ENCODE data around the gene GNL3L.

Gene GNL3L

DNA sequence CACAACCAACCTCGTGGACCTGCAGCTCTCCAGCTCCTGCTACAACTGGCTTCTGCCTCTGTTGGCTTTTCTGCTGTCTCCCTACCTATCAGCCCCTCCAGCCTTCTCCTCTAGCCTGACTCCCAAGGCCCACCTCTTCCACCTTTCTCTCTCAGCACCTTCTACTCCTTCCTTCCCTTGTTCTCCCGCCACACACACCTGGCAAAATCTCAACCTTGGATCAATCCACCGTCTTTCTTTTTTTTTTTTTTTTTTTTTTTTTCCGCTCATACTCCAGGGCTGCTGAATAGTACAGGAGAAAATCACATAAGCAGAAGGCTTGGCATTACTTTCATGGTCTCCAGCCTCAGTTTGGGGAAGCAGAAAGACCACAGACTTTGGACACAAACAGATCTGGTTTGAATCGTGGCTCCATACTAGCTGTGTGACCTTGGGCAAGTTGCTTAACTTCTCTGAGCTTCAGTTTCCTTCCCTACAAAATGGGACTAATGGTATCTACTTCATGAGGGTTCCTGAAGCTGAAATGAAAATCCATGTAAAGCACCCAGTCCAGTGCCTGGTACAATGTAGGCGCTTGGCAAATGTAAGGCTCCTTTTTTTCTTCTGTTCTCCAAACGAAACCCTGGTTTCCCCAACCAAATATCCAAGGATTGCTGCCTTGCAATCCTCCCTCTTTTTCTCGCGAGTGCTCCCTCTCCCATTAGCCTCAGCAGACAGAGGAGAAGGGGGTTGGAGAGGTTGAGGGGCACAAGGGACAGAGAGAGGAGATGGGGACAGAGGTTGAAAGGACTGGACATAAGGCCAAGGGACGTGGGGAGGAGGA lies 35.6 kb upstream of the GNL3L start:
- no peak for DNase-seq
- Histone ChIP-seq H3K4me1 (no peaks in the 10 kb centered on the region), H3K36me3 (no peaks in the 10 kb centered on the region), H3K27me3 (no peaks in the 10 kb centered on the region), H3K4me3 (ENCODE audit: low read depth, low read length) (peak overlapping the region; percentile 64), H3K9me3 (no peaks in the 10 kb centered on the region)
- TF ChIP-seq, protein P1, sequence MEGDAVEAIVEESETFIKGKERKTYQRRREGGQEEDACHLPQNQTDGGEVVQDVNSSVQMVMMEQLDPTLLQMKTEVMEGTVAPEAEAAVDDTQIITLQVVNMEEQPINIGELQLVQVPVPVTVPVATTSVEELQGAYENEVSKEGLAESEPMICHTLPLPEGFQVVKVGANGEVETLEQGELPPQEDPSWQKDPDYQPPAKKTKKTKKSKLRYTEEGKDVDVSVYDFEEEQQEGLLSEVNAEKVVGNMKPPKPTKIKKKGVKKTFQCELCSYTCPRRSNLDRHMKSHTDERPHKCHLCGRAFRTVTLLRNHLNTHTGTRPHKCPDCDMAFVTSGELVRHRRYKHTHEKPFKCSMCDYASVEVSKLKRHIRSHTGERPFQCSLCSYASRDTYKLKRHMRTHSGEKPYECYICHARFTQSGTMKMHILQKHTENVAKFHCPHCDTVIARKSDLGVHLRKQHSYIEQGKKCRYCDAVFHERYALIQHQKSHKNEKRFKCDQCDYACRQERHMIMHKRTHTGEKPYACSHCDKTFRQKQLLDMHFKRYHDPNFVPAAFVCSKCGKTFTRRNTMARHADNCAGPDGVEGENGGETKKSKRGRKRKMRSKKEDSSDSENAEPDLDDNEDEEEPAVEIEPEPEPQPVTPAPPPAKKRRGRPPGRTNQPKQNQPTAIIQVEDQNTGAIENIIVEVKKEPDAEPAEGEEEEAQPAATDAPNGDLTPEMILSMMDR (IDR thresholded peaks at IDR 0.05; ENCODE audit: low read depth, low read length): no peak

DNA sequence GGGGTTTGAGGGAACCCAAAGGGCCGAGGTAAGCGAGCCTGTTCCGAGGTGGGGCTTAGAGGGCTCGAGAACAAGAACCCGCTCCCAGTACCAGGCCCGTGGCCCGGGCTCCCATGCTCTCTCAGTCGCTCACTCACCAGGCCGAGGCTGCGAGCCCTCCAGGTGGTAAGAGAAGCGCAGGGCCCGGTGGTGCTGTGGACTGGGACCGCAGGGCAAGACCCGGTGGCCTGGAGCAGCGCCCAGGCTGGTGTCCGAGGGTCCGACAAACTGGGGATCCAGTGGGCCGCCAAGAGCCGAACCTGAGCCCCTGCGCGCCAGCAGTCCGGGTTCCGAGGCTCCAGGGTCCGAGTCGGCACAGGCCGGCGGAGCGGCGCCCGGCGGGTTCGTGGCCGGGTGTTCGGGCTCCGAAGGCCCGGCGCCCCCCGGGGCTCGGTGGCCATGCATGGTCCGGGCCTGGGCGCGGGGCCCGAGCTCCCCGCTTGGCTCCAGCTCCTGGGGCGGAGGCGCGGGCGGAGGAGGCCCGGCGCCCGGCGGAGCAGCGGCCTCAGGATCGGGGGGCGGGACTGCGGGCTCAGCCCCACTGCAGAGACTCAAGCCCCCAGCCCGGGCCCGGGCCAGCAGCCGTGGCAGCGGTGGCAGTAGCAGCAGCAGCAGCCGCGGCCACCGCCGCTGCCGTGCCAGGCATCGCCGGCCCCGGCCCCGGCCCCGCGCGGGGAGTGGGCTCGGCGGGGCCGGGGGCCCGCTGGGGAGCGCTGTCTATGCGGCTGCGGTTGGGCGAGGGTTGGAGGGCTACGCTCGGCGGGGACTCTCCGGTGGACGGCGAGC lies 34.8 kb upstream of the GNL3L start:
- Histone ChIP-seq H3K9me3 (no peaks in the 10 kb centered on the region), H3K27me3 (no peaks in the 10 kb centered on the region), H3K36me3 (no peaks in the 10 kb centered on the region), H3K4me3 (ENCODE audit: low read depth, low read length) (peak overlapping the region; percentile 64), H3K4me1 (no peaks in the 10 kb centered on the region)
- TF ChIP-seq, protein P1 (IDR thresholded peaks at IDR 0.05; ENCODE audit: low read depth, low read length): no peak
- peak; percentile 24 for DNase-seq

DNA sequence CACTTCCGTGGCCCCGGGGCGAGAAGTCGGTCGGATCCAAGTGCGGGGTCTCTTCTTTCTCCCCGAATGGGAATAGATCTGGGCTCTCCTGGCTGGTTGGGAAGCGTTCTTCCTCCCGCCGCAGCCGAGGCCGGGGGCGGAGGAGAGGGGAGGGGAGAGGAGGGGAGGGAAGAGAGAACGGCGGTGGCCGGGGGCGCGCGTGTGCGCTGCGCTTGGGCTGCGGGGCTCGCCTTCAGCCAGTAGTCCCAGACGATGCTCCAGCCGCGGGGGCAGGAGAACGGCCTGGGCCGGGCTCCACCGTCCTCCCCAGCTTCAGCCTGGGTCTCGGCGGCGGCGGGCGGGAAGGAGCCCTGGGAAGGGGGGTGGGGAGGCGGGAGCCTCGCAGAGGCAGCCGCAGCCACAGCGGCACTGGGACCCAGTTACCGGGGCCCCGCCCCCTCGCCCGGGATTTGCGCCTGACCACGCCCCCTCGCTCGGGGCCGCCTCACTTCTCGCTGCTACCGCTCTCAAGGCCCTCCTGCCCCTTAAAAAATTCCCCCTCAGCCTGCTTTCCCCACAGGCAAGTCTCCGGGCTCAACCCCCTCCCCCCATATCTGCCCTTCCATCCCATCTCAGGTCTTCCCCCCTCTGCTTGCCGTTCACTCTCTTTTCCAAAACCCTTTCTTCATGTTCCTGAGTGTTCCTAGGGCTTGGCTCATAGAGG lies 34.1 kb upstream of the GNL3L start, which contains the start of gene FGD1:
TSS of gene FGD1 (minus strand) at position 421 of the 703 bp plus-strand sequence. CDS start 802 bp downstream, outside the sequence.
- peak within 1 kb of the TSS; percentile 64 for H3K4me3 ChIP-seq (ENCODE audit: low read depth, low read length)
- DNase-seq: peak; percentile 74
- TF ChIP-seq, protein P1 (IDR thresholded peaks at IDR 0.05; ENCODE audit: low read depth, low read length): no peak
- H3K36me3 ChIP-seq: no peaks in the 10 kb centered on the region
- no peaks in the 10 kb centered on the region for H3K27me3 ChIP-seq
- no peaks in the 10 kb centered on the region for H3K9me3 ChIP-seq
- no peaks in the 10 kb centered on the region for H3K4me1 ChIP-seq

GRCh38 chrX:54496517-54496852 lies 33.5 kb upstream of the GNL3L start:
- Histone ChIP-seq H3K4me3 (ENCODE audit: low read depth, low read length) (peak overlapping the region; percentile 64), H3K36me3 (no peaks in the 10 kb centered on the region), H3K4me1 (no peaks in the 10 kb centered on the region), H3K27me3 (no peaks in the 10 kb centered on the region), H3K9me3 (no peaks in the 10 kb centered on the region)
- DNase-seq: no peak
- TF ChIP-seq, protein P1 (IDR thresholded peaks at IDR 0.05; ENCODE audit: low read depth, low read length): no peak

GRCh38 chrX:54496936-54497335 lies 33.1 kb upstream of the GNL3L start:
- Histone ChIP-seq H3K4me3 (ENCODE audit: low read depth, low read length) (no peak overlapping the region), H3K9me3 (no peaks in the 10 kb centered on the region), H3K4me1 (no peaks in the 10 kb centered on the region), H3K36me3 (no peaks in the 10 kb centered on the region), H3K27me3 (no peaks in the 10 kb centered on the region)
- TF ChIP-seq, protein P1 (IDR thresholded peaks at IDR 0.05; ENCODE audit: low read depth, low read length): no peak
- no peak for DNase-seq

All from BE2C (cell line).